ENCODE data around the gene BNIP2.

The BNIP2 gene

DNA sequence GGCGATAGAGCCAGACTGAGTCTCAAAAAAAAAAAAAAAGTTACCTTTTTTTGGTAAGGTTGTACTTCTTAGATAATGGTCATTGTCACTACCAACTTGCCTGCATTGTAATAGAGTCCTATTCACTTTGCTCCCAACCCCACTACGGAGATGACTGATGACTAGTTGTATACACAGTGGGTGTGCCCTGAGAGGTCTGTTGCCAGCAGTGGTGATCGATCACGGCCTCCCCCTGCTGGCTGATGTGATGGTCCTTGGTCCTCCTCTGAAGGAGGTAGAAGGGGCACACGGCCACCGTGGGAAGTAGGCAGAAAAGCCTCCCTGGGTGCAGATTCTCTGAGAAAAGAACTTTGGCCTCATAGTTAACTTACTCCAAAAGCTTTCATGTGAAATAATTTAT lies 66.8 kb downstream of the BNIP2 start:
- DNase-seq = peak; percentile 1

DNA sequence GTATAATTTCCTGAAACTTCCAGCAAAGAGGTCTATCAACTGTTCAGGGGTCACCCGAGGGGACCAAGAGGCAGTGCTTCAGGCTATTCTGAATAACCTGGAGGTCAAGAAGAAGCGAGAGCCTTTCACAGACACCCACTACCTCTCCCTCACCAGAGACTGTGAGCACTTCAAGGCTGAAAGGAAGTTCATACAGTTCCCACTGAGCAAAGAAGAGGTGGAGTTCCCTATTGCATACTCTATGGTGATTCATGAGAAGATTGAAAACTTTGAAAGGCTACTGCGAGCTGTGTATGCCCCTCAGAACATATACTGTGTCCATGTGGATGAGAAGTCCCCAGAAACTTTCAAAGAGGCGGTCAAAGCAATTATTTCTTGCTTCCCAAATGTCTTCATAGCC lies 70.7 kb downstream of the BNIP2 start:
- no peak for DNase-seq

DNA sequence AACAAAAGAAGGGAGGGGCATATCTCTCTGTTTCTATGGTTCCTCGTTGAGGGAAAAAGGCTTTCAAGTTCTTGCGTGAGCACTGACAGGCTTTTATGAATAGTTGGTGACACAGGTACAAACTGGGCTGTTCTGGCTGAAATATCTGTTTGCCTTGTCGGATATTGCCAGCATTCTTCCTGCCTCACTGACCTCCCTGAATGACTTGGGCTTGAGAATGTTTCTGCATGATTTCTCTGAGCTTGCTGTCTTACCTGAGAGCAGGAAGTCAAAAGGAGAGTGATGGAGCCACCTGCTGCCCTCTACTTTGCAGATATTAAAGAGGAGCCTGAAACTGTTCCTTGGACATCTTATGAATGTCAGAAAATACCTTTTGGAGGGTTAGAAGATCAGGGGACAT lies 72.7 kb downstream of the BNIP2 start:
- DNase-seq = no peak

DNA sequence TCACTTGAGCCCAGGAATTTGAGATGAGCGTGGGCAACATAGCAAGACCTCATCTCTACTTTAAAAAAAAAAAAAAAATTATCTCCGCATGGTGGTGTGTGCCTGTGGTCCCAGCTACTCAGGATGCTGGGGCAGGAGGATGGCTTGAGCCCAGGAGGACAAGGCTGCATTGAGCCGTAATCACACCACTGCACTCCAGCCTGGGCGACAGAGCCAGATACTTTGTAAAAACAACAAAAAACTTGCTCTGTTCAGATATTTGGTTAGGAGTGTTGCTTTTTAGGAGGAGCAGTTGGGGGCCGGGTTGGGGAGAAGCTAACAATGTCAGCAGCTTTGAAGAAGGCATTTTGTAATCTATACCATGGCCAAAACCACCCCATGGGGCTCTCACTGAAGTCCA lies 73.5 kb downstream of the BNIP2 start:
- no peak for DNase-seq

DNA sequence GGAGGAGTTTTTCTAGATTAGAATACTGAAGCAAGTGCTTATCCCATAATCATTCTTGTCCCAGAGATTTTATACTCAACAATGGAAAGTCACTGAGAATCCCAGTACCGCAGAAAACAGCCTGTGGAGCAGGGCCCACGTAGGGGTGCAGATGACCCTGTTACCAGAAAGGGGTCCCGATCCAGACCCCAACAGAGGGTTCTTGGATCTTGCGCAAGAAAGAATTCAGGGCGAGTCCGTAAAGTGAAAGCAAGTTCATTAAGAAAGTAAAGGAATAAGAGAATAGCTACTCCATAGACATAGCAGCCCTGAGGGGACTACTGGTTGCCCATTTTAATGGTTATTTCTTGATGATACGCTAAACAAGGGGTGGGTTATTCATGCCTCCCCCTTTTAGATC lies 75.0 kb downstream of the BNIP2 start:
- no peak for DNase-seq

DNA sequence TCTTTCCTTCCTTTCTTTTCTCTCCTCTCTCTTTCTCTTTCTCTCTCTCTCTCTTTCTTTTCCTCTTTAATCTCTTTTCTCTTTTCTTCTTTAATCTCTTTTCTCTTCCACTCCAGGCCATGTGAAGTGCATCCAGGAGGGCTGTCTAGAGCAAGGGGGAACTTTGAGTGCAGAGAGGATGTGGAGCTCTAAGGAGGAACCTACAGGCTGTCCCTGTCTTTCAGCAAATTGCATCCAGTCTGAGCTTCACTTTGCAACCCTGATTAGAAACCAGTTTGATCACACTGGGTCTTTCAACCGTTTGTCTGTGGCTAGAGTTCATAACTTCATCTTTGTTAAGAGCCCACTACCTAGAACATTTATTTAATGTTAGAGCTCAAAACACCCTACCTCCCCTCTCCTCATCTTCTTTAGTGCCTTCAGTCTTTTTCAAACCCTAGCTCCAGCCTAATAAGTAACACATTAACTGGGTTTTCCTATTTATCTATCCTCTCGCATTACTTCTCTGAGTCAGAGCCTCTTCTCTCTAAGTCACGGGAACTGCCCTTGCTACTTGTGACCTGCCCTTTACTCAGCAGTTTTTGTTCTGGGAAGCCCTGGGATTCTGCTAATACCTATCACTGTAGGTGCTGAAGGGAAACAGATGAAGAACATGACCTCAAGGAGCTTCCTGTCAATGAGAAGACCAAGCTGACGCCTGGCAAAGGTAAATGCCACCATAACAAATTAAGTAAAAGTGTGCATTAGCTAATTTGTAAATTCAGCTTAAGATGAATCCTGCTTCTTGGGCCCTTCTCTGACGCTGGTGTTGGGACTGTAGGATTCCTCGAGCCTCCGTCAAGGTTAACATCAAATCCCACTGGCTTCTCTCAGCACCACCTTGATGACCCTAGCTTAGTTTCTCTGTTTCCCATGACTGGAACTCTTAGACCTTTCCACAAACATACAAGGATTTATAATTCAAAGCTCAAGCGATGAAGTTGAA lies 77.6 kb downstream of the BNIP2 start, which contains the start of gene GCNT3:
TSS of gene GCNT3 (plus strand) at position 508 of the 985 bp plus-strand sequence. CDS start 6,456 bp downstream, outside the sequence.
- no peak for DNase-seq

DNA sequence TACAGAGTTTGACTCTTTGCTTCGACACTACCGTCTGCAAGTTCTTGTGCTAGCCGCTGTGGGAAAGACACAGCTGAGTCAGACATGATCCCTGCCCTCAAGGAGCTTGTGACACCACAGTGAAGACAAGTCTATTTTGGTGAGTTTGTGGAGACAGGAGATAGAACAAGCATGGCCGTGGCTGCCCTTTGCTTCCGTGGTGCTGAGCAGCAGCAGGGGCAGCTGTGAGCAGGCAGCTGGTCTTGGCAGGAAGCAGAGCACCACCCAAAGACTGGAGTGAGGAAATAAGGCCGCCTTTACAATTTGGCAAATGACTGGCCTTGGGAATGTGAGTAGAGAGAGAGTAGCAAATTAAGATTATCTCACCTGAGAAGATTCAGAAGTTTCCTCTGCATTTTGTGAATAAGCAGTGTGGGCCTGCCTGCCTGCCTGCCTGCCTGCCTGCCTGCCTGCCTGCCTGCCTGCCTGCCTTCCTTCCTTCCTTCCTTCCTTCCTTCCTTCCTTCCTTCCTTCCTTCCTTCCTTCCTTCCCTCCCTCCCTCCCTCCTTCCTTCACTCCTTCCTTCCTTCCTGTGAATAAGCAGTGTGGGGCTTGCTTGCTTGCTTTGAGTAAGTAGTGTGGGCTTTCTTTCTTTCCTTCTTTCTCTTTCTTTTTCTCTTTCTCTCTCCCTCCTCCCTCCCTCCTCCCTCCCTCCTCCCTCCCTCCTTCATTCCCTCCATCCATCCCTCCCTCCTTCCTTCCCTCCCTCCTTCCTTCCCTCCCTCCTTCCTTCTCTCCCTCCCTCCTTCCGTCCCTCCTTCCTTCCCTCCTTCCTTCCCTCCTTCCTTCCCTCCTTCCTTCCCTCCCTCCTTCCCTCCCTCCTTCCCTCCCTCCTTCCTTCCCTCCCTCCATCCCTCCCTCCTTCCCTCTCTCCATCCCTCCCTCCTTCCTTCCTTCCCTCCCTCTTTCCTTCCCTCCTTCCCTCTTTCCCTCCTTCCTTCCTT lies 79.1 kb downstream of the BNIP2 start:
- no peak for DNase-seq
